Breast epithelium (tissue), 3 donors: Measurements from ENCODE around the gene LILRB2.

Experiments used
- POLR2A ChIP-seq: fragments of 450-650 bp; IDR thresholded peaks from one replicate; pipeline ENCODE4 v1.6.1; 2016; ENCODE audit warnings: antibody characterized with exemption, mild to moderate bottlenecking, moderate library complexity
- POLR2AphosphoS5 ChIP-seq, 3 donors: sonication (generic); formaldehyde crosslinking; IDR thresholded peaks; one replicate each; pipeline ENCODE4 v1.6.1; 2017; ENCODE audit warnings: antibody characterized with exemption in 3 of 3

DNA sequence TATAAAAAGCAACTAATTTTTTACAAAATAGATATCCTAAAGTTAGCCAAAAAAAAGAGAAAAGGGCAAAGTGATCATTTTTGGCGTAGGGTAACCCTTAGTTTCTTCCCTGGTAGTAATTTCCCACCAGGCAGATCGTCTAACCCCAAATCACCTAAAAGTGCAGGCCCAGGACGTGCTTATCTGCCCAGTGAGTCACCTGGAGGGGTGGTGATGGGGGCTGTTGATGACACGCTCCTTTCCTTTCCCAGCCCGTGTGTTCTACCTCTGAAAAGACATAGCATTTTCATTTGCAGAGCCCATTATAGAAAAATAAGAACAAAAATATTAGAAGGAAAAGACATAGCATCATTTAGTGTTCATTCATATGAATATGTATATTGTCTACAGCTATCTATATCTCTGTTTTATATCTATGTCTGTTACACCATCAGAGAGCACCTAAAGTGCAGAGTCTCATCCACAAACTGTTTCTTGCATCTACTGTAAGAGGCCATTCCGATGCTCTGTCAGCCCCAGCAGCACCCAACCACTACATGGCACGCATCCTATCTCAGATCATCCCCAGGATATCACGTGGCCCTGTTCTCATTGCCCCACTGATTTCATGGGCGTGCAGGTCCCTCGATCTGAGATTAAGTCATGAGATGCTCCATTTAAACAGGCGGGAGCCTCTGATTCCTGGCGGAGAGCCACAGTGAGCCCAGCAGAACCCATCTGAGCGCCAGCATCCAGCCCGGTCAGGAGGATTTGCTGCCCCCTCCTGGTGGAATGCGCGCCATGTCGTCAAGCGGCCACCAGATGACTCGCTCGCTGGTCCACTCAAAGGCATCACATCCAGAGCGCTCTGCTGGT is 49.6 kb downstream of the LILRB2 start:
- TF ChIP-seq POLR2A (no peak), POLR2AphosphoS5 (IDR thresholded peaks at IDR 0.05) (peak in 1 of 3 donors; percentile 37)
